ENCODE measurements around the gene ATOSA. TPM values are rescaled to one million over a fixed set of nuclear protein-coding genes. Genes with fewer than 3 reads are reported as not detected.

Gene ATOSA
- total RNA-seq (2022; extraction: Qiagen RNA extraction; ENCODE audit: low read depth), result 5.3 to 12.4 TPM (median 10.1 TPM) in 5 replicates

GRCh38 chr15:52679232-52680040 lies at the start of gene ATOSA:
Gene ATOSA (minus strand): TSS chr15:52679388. CDS start chr15:52678021, 1,367 bp downstream.

Other genes with a start within 250 kb of the ATOSA start
- gene MYO5A, start 150.5 kb downstream of the ATOSA start, total RNA-seq (2022; extraction: Qiagen RNA extraction; ENCODE audit: low read depth), result 21.8 to 30.6 TPM (median 25.6 TPM) in 5 replicates
- 80.1 to 112 TPM (median 103 TPM) in 5 replicates for gene ARPP19, start 110.4 kb downstream of the ATOSA start, total RNA-seq (2022; extraction: Qiagen RNA extraction; ENCODE audit: low read depth)
- gene ONECUT1, start 110.9 kb upstream of the ATOSA start, total RNA-seq (2022; extraction: Qiagen RNA extraction; ENCODE audit: low read depth), result 0.11 to 0.31 TPM (median 0.18 TPM) in 5 replicates